DOHH2 (cell line): ENCODE data around the gene RASSF4.

Experiments used
- CTCF ChIP-seq: fragments of 200-600 bp; sonication (generic); IDR thresholded peaks from one replicate; pipeline ENCODE4 v1.5.1; 2014; ENCODE audit warnings: antibody characterized with exemption, mild to moderate bottlenecking, low read depth, low read length; ENCODE audit not compliant: poor library complexity, severe bottlenecking
- EZH2phosphoT487 ChIP-seq: fragments of 200-600 bp; sonication (generic); IDR thresholded peaks from 2 replicates; pipeline ENCODE4 v1.6.1; 2017; ENCODE audit warnings: borderline replicate concordance, mild to moderate bottlenecking, antibody characterized with exemption, low read length, moderate library complexity, mixed read lengths

DNA sequence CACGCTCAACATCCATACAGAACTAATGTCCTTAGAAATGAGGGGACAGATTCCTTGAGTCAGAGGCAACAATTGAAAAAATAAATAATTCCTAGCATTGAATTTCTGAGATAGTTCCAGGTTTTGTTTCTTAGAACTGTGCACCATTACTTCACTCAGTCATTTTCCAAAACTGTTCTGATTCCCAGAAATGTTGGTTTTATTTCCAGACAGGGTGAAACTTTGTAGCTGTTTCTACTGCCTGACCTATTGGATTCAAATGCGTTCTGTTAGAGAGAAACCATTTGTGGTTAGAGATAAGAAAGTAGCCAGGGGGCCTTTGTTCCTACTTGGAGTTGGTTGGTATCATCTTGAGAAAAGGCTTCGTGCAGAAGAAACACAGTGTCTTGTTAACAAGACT lies 27.1 kb downstream of the RASSF4 start:
- TF ChIP-seq CTCF: no peak
- no peak for TF ChIP-seq EZH2phosphoT487
